Kidney glomerular epithelial cell (primary cell): ENCODE results near the gene CENPT.

Experiments used
- DNase-seq: peaks from one replicate; lab custom pipeline; 2025; lab: John Stamatoyannopoulos, UW

CENPT gene

GRCh38 chr16:67847064-67847861 lies at the start of gene CENPT:
TSS of gene CENPT (minus strand) at chr16:67847693. CDS start at chr16:67833859, 13,834 bp downstream.
- peak; percentile 68 for DNase-seq

- peak; percentile 2 for DNase-seq
Measured at GRCh38 chr16:67897231-67897630, 49.7 kb upstream of the CENPT start.

- DNase-seq = peak; percentile 32
Measured at GRCh38 chr16:67893743-67894399, 46.4 kb upstream of the CENPT start.

- DNase-seq = peak; percentile 95
Measured at GRCh38 chr16:67892899-67893742, 45.6 kb upstream of the CENPT start, which contains the start of gene PSKH1. TSS of gene PSKH1 (plus strand) at chr16:67893254. CDS start at chr16:67908750, 15,496 bp downstream.

- DNase-seq = no peak
Measured at GRCh38 chr16:67892375-67892774, 44.9 kb upstream of the CENPT start.

GRCh38 chr16:67888331-67888730 lies 40.8 kb upstream of the CENPT start:
- DNase-seq = no peak

- no peak for DNase-seq
Measured at GRCh38 chr16:67886387-67886786, 38.9 kb upstream of the CENPT start.

- no peak for DNase-seq
Measured at GRCh38 chr16:67885976-67886375, 38.5 kb upstream of the CENPT start.

GRCh38 chr16:67885545-67885944 lies 38.1 kb upstream of the CENPT start:
- no peak for DNase-seq

- DNase-seq = no peak
Measured at GRCh38 chr16:67884684-67885083, 37.2 kb upstream of the CENPT start, which contains the start of gene NRN1L. TSS of gene NRN1L (plus strand) at chr16:67884885. CDS start at chr16:67884904, 19 bp downstream.

- DNase-seq = no peak
Measured at GRCh38 chr16:67883872-67884261, 36.4 kb upstream of the CENPT start.

- peak; percentile 8 for DNase-seq
Measured at GRCh38 chr16:67883146-67883871, 35.8 kb upstream of the CENPT start.

GRCh38 chr16:67882374-67883145 lies 35.1 kb upstream of the CENPT start:
- DNase-seq = no peak

- DNase-seq = no peak
Measured at GRCh38 chr16:67881621-67882161, 34.2 kb upstream of the CENPT start.

- no peak for DNase-seq
Measured at GRCh38 chr16:67880584-67880983, 33.1 kb upstream of the CENPT start.

- DNase-seq = no peak
Measured at GRCh38 chr16:67879936-67880335, 32.4 kb upstream of the CENPT start.

- no peak for DNase-seq
Measured at GRCh38 chr16:67879462-67879861, 32.0 kb upstream of the CENPT start.

GRCh38 chr16:67878846-67879245 lies 31.4 kb upstream of the CENPT start:
- no peak for DNase-seq

GRCh38 chr16:67878232-67878631 lies 30.7 kb upstream of the CENPT start:
- DNase-seq = no peak

GRCh38 chr16:67877064-67877463 lies 29.6 kb upstream of the CENPT start:
- no peak for DNase-seq

- DNase-seq = no peak
Measured at GRCh38 chr16:67874372-67874771, 26.9 kb upstream of the CENPT start.
